ENCODE results near the gene CFAP43. TPM values are rescaled to one million over a fixed set of nuclear protein-coding genes. Genes with fewer than 3 reads are reported as not detected.

The CFAP43 gene
- total and polyA plus RNA-seq, 2 experiments from 2014 or later: 0.24 to 0.44 TPM

DNA sequence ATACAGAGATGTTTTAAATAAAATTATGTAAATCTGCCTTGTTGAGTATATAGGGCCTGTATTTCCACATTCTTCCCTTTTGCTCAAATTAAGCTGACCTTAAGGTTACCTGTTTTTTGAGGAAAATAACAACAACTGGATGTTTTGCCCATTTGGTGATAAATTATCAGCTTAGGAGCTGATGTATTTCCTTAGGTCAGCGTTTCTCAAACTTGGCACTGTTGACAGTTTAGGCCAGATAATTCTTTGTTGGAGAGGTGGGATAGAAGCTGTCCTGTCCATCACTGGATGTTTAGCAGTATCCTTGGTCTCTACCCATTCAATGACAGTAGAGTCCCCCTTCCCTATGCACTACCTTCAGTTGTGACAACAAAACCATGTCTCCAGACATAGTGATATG, 44.0 kb upstream of the CFAP43 start:
- Histone ChIP-seq H3K4me1 (ENCODE audit: insufficient read depth) (peaks cover 17% of the 10 kb centered on the region), H3K4me2 (peak overlapping the region; percentile 90), H4K20me1 (replicated peaks; ENCODE audit: insufficient read depth) (no peaks in the 10 kb centered on the region), H3F3A (replicated peaks; ENCODE audit: low read depth) (no peaks in the 10 kb centered on the region), H3K27me3 (ENCODE audit: insufficient read depth) (0 out of 2 replicates have a peak, but pooled peaks cover 8% of the 10 kb centered on the region), H3K79me2 (replicated peaks; ENCODE audit: insufficient read depth) (peaks cover 16% of the 10 kb centered on the region), H3K4me3 (peak overlapping the region; percentile 82), H3K27ac (ENCODE audit: low read depth) (no peak overlapping the region), H3K36me3 (ENCODE audit: insufficient read depth) (no peaks in the 10 kb centered on the region), H2AFZ (no peak overlapping the region), H3K9me2 (ENCODE audit: insufficient read depth) (no peaks in the 10 kb centered on the region)
- Mint-ChIP-seq H3K4me1 (peaks cover 17% of the 10 kb centered on the region; the same call in 2 of the 3 replicates), H3K4me3 (peak overlapping the region; percentile 88; the same call in 1 of the 3 replicates), H3K27ac (no peak overlapping the region), H3K9me3 (no peaks in the 10 kb centered on the region), H3K27me3 (ENCODE audit: insufficient read depth, low read depth, poor library complexity) (peaks cover 12% of the 10 kb centered on the region), H3K36me3 (ENCODE audit: low read depth) (peaks cover 12% of the 10 kb centered on the region; the same call in 1 of the 3 replicates)
- no peak for DNase-seq (ENCODE audit: low spot score)
- TF ChIP-seq ZNF114 (CRISPR knock-in tag; IDR thresholded peaks at IDR 0.05) (no peak), NANOG (IDR thresholded peaks at IDR 0.05; ENCODE audit: borderline replicate concordance) (no peak), EZH2 (IDR thresholded peaks at IDR 0.05; ENCODE audit: low read depth, unreplicated experiment) (no peak), JUNB (IDR thresholded peaks at IDR 0.05; ENCODE audit: unreplicated experiment) (no peak), ETS1 (IDR thresholded peaks at IDR 0.05) (no peak), EZH2phosphoT487 (IDR thresholded peaks at IDR 0.05; ENCODE audit: unreplicated experiment) (no peak), STAT1 (IDR thresholded peaks at IDR 0.05; ENCODE audit: unreplicated experiment) (no peak), ZNF331 (CRISPR knock-in tag; IDR thresholded peaks at IDR 0.05; ENCODE audit: low read depth) (no peak)
- TF ChIP-seq, protein P1, sequence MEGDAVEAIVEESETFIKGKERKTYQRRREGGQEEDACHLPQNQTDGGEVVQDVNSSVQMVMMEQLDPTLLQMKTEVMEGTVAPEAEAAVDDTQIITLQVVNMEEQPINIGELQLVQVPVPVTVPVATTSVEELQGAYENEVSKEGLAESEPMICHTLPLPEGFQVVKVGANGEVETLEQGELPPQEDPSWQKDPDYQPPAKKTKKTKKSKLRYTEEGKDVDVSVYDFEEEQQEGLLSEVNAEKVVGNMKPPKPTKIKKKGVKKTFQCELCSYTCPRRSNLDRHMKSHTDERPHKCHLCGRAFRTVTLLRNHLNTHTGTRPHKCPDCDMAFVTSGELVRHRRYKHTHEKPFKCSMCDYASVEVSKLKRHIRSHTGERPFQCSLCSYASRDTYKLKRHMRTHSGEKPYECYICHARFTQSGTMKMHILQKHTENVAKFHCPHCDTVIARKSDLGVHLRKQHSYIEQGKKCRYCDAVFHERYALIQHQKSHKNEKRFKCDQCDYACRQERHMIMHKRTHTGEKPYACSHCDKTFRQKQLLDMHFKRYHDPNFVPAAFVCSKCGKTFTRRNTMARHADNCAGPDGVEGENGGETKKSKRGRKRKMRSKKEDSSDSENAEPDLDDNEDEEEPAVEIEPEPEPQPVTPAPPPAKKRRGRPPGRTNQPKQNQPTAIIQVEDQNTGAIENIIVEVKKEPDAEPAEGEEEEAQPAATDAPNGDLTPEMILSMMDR (conservative IDR thresholded peaks at IDR 0.05; ENCODE audit: low read depth in 2 of 2): no peak
- TF ChIP-seq, protein P2, sequence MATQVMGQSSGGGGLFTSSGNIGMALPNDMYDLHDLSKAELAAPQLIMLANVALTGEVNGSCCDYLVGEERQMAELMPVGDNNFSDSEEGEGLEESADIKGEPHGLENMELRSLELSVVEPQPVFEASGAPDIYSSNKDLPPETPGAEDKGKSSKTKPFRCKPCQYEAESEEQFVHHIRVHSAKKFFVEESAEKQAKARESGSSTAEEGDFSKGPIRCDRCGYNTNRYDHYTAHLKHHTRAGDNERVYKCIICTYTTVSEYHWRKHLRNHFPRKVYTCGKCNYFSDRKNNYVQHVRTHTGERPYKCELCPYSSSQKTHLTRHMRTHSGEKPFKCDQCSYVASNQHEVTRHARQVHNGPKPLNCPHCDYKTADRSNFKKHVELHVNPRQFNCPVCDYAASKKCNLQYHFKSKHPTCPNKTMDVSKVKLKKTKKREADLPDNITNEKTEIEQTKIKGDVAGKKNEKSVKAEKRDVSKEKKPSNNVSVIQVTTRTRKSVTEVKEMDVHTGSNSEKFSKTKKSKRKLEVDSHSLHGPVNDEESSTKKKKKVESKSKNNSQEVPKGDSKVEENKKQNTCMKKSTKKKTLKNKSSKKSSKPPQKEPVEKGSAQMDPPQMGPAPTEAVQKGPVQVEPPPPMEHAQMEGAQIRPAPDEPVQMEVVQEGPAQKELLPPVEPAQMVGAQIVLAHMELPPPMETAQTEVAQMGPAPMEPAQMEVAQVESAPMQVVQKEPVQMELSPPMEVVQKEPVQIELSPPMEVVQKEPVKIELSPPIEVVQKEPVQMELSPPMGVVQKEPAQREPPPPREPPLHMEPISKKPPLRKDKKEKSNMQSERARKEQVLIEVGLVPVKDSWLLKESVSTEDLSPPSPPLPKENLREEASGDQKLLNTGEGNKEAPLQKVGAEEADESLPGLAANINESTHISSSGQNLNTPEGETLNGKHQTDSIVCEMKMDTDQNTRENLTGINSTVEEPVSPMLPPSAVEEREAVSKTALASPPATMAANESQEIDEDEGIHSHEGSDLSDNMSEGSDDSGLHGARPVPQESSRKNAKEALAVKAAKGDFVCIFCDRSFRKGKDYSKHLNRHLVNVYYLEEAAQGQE (IDR thresholded peaks at IDR 0.05; ENCODE audit: unreplicated experiment): no peak
- no peak for ATAC-seq

All from GM23338 (cell line).